Measurements from ENCODE around the gene SMIM45.
A peak's percentile ranks its signal among the peaks of the same experiment; 100 is the strongest.

The SMIM45 gene

GRCh38 chr22:41925783-41926460, 26.0 kb upstream of the SMIM45 start (continued):
- TF ChIP-seq CUX1 (IDR thresholded peaks at IDR 0.05; ENCODE audit: insufficient replicate concordance, low read depth, low read length) (no peak), RAD21 (IDR thresholded peaks at IDR 0.05; ENCODE audit: insufficient read depth, low read depth, low read length) (peak; percentile 50), POLR2A (IDR thresholded peaks at IDR 0.05; ENCODE audit: low read depth, low read length) (peak; percentile 54; the same call in 1 of the 2 replicates), CREM (IDR thresholded peaks at IDR 0.05; ENCODE audit: low read depth) (0 out of 2 replicates have a peak, but pooled peaks have one; percentile 28), CHD1 (IDR thresholded peaks at IDR 0.05; ENCODE audit: low read depth, low read length) (peak; percentile 79; the same call in 1 of the 2 replicates), YY1 (IDR thresholded peaks at IDR 0.05; ENCODE audit: low read depth, low read length) (peak; percentile 68), CEBPB (IDR thresholded peaks at IDR 0.05; ENCODE audit: borderline replicate concordance in 1 of 2, low read depth in 2 of 2, low read length in 2 of 2) (no peak), SRF (IDR thresholded peaks at IDR 0.05; ENCODE audit: low read depth in 2 of 2, low read length in 2 of 2) (0 out of 4 replicates have a peak, but pooled peaks of 1 of the 2 experiments have one; percentile 13), ZZZ3 (IDR thresholded peaks at IDR 0.05; ENCODE audit: control insufficient read depth, insufficient read length, low read depth) (no peak), EGR1 (IDR thresholded peaks at IDR 0.05; ENCODE audit: borderline replicate concordance in 1 of 2, low read depth in 2 of 2, low read length in 2 of 2) (peak in 1 of 2 experiments; percentile 40; a peak in 1 of 3 replicates), CHD2 (IDR thresholded peaks at IDR 0.05; ENCODE audit: borderline replicate concordance, low read depth, low read length) (0 out of 2 replicates have a peak, but pooled peaks have one; percentile 25), TBL1XR1 (IDR thresholded peaks at IDR 0.05; ENCODE audit: low read depth, low read length) (0 out of 2 replicates have a peak, but pooled peaks have one; percentile 11), BHLHE40 (IDR thresholded peaks at IDR 0.05; ENCODE audit: borderline replicate concordance in 1 of 2, low read depth in 2 of 2, low read length in 1 of 2) (peak; percentile 45 to 79; a peak in 3 of 4 replicates), CHD4 (IDR thresholded peaks at IDR 0.05) (no peak), HDGF (IDR thresholded peaks at IDR 0.05) (peak; percentile 71), EZH2 (IDR thresholded peaks at IDR 0.05; ENCODE audit: borderline replicate concordance, control insufficient read depth, low read depth, low read length) (no peak), SMARCA5 (IDR thresholded peaks at IDR 0.05) (peak; percentile 94)
- TF ChIP-seq, protein P1, sequence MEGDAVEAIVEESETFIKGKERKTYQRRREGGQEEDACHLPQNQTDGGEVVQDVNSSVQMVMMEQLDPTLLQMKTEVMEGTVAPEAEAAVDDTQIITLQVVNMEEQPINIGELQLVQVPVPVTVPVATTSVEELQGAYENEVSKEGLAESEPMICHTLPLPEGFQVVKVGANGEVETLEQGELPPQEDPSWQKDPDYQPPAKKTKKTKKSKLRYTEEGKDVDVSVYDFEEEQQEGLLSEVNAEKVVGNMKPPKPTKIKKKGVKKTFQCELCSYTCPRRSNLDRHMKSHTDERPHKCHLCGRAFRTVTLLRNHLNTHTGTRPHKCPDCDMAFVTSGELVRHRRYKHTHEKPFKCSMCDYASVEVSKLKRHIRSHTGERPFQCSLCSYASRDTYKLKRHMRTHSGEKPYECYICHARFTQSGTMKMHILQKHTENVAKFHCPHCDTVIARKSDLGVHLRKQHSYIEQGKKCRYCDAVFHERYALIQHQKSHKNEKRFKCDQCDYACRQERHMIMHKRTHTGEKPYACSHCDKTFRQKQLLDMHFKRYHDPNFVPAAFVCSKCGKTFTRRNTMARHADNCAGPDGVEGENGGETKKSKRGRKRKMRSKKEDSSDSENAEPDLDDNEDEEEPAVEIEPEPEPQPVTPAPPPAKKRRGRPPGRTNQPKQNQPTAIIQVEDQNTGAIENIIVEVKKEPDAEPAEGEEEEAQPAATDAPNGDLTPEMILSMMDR (IDR thresholded peaks at IDR 0.05 in 2 of 3, conservative IDR thresholded peaks at IDR 0.05 in 1 of 3; ENCODE audit: control insufficient read depth in 2 of 3, extremely low read depth in 1 of 3, insufficient read depth in 1 of 3, low read depth in 3 of 3, low read length in 3 of 3): peak; percentile 78 to 87 (median 79)
- TF ChIP-seq, protein P2, sequence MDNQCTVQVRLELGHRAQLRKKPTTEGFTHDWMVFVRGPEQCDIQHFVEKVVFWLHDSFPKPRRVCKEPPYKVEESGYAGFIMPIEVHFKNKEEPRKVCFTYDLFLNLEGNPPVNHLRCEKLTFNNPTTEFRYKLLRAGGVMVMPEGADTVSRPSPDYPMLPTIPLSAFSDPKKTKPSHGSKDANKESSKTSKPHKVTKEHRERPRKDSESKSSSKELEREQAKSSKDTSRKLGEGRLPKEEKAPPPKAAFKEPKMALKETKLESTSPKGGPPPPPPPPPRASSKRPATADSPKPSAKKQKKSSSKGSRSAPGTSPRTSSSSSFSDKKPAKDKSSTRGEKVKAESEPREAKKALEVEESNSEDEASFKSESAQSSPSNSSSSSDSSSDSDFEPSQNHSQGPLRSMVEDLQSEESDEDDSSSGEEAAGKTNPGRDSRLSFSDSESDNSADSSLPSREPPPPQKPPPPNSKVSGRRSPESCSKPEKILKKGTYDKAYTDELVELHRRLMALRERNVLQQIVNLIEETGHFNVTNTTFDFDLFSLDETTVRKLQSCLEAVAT (IDR thresholded peaks at IDR 0.05): peak; percentile 87
